Measurements from ENCODE around the gene PTPRQ.
"Not testable (repeated sequence)": the region's sequence is repeated elsewhere in the genome, so short reads cannot be mapped to it uniquely, and the experiment has no call there.

The PTPRQ gene

DNA sequence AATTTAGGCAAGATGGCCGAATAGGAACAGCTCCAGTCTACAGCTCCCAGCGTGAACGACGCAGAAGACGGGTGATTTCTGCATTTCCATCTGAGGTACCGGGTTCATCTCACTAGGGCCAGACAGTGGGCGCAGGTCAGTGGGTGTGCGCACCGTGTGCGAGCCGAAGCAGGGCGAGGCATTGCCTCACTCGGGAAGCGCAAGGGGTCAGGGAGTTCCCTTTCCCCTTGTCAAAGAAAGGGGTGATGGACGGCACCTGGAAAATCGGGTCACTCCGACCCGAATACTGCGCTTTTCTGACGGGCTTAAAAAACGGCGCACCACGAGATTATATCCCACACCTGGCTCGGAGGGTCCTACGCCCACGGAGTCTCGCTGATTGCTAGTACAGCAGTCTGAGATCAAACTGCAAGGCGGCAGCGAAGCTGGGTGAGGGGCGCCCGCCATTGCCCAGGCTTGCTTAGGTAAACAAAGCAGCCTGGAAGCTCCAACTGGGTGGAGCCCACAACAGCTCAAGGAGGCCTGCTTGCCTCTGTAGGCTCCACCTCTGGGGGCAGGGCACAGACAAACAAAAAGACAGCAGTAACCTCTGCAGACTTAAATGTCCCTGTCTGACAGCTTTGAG is 33.6 kb downstream of the PTPRQ start:
- not testable (repeated sequence) for H3K4me3 ChIP-seq (ENCODE audit: low read length); H3K27ac ChIP-seq (ENCODE audit: low read depth, low read length); H3K9ac ChIP-seq (ENCODE audit: low read length); H3K4me1 ChIP-seq (ENCODE audit: control insufficient read depth, insufficient read depth, low read length); H3K36me3 ChIP-seq (ENCODE audit: control insufficient read depth, insufficient read depth, low read length); H3K27me3 ChIP-seq (ENCODE audit: control insufficient read depth, insufficient read depth, low read length)

DNA sequence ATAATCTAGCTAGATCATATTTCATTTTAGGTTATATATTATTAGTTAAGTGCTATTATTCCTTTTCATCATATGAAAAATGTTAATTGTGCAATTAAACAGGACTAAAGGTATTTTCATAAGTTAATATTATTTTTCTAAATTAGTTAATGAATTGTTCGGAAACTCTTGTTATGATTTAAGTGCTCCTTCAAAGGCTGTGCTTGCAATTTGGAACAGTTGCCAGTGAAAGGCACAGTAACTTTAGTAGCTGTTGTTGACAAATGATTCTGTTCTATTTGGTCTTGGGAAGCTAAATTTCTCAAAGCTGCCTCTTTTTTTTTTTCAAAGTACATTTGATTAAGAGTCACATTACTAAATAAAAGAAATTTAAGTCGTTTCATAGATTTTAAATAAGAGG is 40.7 kb downstream of the PTPRQ start:
- Histone ChIP-seq H3K36me3 (ENCODE audit: control insufficient read depth, insufficient read depth, low read length) (no peaks in the 10 kb centered on the region), H3K4me3 (ENCODE audit: low read length) (no peak overlapping the region), H3K27me3 (ENCODE audit: control insufficient read depth, insufficient read depth, low read length) (no peaks in the 10 kb centered on the region), H3K27ac (ENCODE audit: low read depth, low read length) (no peak overlapping the region), H3K9ac (ENCODE audit: low read length) (no peak overlapping the region), H3K4me1 (ENCODE audit: control insufficient read depth, insufficient read depth, low read length) (no peaks in the 10 kb centered on the region)

DNA sequence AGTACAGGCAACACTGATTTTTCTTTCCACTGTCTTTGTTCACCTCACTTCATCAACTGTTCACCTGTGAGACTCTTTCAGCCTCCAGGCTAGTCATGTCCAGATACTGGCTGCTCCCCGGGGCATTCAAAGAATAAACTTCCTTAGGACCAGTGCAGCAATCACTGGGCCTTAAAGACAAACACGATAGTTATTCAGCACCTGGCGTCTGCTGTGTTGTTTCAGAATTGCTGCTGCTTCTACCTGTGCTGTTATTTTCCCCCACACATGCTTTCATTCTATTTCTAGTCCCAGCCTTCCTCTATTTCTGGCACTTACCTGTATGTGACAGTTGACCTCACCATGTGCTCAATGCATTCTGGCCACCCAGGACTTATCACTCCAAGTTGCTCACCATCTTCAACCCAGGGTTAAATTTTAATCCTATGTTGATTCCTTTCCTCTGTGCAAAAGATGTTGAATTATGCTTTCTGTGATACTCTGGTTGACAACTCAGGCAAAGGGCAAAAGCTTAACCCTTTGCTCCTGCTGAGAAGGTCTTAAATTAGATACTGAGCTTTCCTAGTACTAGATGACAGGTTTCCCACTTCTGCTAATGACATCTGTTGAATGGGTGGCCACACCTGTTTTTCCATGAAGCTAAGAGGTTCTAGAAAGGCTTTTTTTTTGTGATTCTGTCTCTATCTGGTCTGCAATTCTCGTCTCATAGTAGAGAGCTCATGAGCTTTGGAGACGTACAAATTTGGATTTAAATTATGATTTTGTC is 41.4 kb downstream of the PTPRQ start:
- Histone ChIP-seq H3K4me3 (ENCODE audit: low read length) (no peak overlapping the region), H3K9ac (ENCODE audit: low read length) (no peak overlapping the region), H3K4me1 (ENCODE audit: control insufficient read depth, insufficient read depth, low read length) (no peaks in the 10 kb centered on the region), H3K27ac (ENCODE audit: low read depth, low read length) (no peak overlapping the region), H3K27me3 (ENCODE audit: control insufficient read depth, insufficient read depth, low read length) (no peaks in the 10 kb centered on the region), H3K36me3 (ENCODE audit: control insufficient read depth, insufficient read depth, low read length) (no peaks in the 10 kb centered on the region)

DNA sequence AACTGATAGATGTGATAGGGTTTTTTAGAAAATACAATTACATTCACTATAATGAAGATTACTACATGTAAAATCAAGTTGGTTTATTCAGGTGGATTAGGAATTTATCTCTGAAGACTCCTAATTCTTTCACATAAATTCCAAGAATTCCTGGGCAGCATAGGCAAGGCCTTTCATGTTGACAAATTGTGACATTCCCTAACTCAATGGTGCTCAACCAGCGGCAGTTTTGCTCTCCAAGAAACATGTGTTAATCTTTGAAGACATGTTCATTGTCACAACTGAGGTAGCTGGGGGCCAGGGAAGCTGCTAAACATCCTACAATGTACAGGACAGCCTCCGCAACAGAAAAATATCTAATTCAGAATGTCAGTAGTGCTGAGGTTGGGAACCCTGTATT is 46.3 kb downstream of the PTPRQ start:
- H3K27me3 ChIP-seq (ENCODE audit: control insufficient read depth, insufficient read depth, low read length) = no peaks in the 10 kb centered on the region
- H3K9ac ChIP-seq (ENCODE audit: low read length) = no peak overlapping the region
- no peak overlapping the region for H3K27ac ChIP-seq (ENCODE audit: low read depth, low read length)
- H3K4me3 ChIP-seq (ENCODE audit: low read length) = no peak overlapping the region
- no peaks in the 10 kb centered on the region for H3K4me1 ChIP-seq (ENCODE audit: control insufficient read depth, insufficient read depth, low read length)
- H3K36me3 ChIP-seq (ENCODE audit: control insufficient read depth, insufficient read depth, low read length) = no peaks in the 10 kb centered on the region

DNA sequence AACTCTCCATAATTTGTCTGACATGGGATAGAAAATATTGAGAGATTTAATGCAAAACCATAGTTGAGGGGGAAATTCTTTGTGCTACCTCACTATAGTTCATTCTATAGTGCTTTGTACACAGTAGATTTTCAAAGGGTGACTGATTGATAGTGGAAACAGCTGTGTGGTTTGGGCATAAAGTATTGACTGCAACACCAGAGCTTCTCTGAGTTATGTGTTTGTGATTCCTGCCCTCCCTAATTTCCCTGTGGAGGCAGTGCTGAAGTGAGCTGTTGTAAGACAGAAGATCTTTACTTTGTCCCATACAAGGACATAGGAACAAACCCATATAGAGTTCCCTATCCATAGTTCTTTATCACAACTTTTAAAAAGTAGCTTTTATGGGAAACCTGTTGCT is 47.1 kb downstream of the PTPRQ start:
- H3K4me3 ChIP-seq (ENCODE audit: low read length) = no peak overlapping the region
- no peak overlapping the region for H3K9ac ChIP-seq (ENCODE audit: low read length)
- H3K36me3 ChIP-seq (ENCODE audit: control insufficient read depth, insufficient read depth, low read length) = no peaks in the 10 kb centered on the region
- no peak overlapping the region for H3K27ac ChIP-seq (ENCODE audit: low read depth, low read length)
- no peaks in the 10 kb centered on the region for H3K4me1 ChIP-seq (ENCODE audit: control insufficient read depth, insufficient read depth, low read length)
- no peaks in the 10 kb centered on the region for H3K27me3 ChIP-seq (ENCODE audit: control insufficient read depth, insufficient read depth, low read length)

DNA sequence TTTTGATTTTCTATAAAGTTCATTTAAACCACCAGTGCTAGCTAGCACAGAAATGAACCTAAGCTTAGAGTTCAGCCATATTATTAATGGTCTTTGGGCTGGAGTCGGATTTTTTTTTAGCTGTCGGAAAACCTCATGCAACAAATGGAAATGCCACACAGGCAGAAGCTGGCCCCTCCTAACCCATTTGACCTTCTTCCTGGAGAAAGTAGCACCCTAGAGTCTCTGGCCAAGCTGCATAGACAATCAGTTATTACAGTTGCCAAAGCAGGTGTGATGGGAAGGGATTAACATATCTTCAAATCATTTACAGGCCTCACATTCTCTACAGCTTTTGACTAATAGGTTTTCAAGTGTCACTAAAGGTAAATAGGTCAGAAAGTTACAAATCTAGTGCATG is 49.4 kb downstream of the PTPRQ start:
- H3K27ac ChIP-seq (ENCODE audit: low read depth, low read length) = no peak overlapping the region
- no peaks in the 10 kb centered on the region for H3K27me3 ChIP-seq (ENCODE audit: control insufficient read depth, insufficient read depth, low read length)
- H3K9ac ChIP-seq (ENCODE audit: low read length) = no peak overlapping the region
- no peaks in the 10 kb centered on the region for H3K4me1 ChIP-seq (ENCODE audit: control insufficient read depth, insufficient read depth, low read length)
- H3K4me3 ChIP-seq (ENCODE audit: low read length) = no peak overlapping the region
- no peaks in the 10 kb centered on the region for H3K36me3 ChIP-seq (ENCODE audit: control insufficient read depth, insufficient read depth, low read length)

DNA sequence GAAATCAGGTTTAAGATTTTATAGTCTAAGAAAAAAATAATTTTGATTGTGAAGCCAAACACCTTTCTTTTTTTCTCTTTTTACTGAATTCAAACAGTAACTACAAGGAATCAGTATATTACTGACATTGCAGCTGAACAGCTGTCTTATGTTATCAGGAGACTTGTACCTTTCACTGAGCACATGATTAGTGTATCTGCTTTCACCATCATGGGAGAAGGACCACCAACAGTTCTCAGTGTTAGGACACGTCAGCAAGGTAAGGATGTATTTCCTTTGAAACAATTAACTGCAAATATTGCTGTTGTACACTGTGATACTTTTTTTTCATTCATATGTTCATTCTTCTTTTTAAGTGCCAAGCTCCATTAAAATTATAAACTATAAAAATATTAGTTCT is 50.8 kb downstream of the PTPRQ start:
- no peaks in the 10 kb centered on the region for H3K27me3 ChIP-seq (ENCODE audit: control insufficient read depth, insufficient read depth, low read length)
- H3K27ac ChIP-seq (ENCODE audit: low read depth, low read length) = no peak overlapping the region
- H3K36me3 ChIP-seq (ENCODE audit: control insufficient read depth, insufficient read depth, low read length) = no peaks in the 10 kb centered on the region
- no peak overlapping the region for H3K4me3 ChIP-seq (ENCODE audit: low read length)
- no peak overlapping the region for H3K9ac ChIP-seq (ENCODE audit: low read length)
- H3K4me1 ChIP-seq (ENCODE audit: control insufficient read depth, insufficient read depth, low read length) = no peaks in the 10 kb centered on the region

DNA sequence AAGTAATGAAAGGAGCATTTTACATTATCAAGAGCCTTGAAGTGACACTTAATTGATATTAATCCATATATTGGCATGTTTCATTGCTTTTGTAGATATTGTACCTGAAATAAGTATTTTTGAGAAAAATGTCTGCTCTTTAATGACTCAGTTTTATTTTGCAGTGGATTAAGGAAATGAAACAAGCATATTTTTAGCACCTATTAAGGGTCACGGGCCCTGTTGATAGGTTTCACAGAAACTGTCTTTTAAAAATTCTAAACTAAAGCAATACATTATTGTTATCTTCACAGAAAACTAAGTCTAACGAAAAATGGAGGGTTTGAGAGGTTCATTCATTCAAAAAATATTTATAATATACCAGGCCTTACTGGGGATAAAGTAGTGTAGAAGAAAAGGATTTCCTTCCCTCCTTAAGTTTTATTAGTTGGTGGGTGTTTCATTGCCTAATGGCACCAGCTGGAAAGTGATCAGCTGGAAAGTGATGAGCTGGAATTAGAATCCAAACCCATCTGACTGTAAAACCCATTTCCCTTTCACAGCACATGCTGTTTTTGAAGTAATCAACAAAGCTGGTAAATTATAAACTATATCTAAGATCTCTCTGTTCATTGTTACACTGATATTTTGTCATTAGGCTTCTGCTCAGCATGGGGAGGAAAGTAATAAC is 54.2 kb downstream of the PTPRQ start:
- H3K27ac ChIP-seq (ENCODE audit: low read depth, low read length) = no peak overlapping the region
- H3K4me1 ChIP-seq (ENCODE audit: control insufficient read depth, insufficient read depth, low read length) = no peaks in the 10 kb centered on the region
- no peaks in the 10 kb centered on the region for H3K36me3 ChIP-seq (ENCODE audit: control insufficient read depth, insufficient read depth, low read length)
- H3K27me3 ChIP-seq (ENCODE audit: control insufficient read depth, insufficient read depth, low read length) = no peaks in the 10 kb centered on the region
- no peak overlapping the region for H3K9ac ChIP-seq (ENCODE audit: low read length)
- no peak overlapping the region for H3K4me3 ChIP-seq (ENCODE audit: low read length)

DNA sequence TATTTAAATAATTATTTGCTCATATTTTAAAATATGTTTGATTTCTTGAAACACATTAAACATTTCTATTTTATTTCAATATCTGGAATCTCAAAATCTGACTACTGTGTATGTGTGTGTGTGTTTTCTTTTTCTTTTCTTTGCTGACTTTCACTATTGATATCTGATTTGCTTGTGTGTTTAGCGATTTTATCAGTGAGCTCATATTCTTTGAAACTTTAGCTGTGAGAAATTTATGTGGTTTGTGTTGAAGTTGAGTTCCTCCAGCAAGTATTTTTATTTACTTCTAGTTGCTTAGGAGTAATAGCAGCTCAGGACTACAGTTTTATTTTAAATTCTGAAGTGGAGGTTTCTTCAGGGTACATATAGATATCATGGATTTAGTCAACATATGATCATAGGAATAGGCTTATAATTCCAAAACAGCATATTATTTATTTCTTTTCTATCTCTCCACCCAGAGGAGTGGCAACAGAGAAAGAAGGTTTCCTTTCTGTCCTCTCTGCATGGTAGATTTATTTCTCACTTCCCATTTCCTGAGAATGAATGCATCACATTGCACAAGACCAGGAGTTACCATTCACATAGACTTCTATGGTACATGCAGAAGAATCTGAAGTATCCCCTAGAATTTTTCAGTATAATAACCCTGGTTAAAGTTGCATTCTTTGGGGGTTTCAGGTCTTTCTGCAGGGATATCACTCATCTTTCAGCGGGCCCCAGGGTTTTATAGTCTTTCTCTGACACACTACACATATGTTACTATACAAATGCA is 60.5 kb downstream of the PTPRQ start:
- H3K4me1 ChIP-seq (ENCODE audit: control insufficient read depth, insufficient read depth, low read length) = no peaks in the 10 kb centered on the region
- H3K27me3 ChIP-seq (ENCODE audit: control insufficient read depth, insufficient read depth, low read length) = no peaks in the 10 kb centered on the region
- H3K9ac ChIP-seq (ENCODE audit: low read length) = no peak overlapping the region
- no peak overlapping the region for H3K4me3 ChIP-seq (ENCODE audit: low read length)
- no peak overlapping the region for H3K27ac ChIP-seq (ENCODE audit: low read depth, low read length)
- H3K36me3 ChIP-seq (ENCODE audit: control insufficient read depth, insufficient read depth, low read length) = no peaks in the 10 kb centered on the region

DNA sequence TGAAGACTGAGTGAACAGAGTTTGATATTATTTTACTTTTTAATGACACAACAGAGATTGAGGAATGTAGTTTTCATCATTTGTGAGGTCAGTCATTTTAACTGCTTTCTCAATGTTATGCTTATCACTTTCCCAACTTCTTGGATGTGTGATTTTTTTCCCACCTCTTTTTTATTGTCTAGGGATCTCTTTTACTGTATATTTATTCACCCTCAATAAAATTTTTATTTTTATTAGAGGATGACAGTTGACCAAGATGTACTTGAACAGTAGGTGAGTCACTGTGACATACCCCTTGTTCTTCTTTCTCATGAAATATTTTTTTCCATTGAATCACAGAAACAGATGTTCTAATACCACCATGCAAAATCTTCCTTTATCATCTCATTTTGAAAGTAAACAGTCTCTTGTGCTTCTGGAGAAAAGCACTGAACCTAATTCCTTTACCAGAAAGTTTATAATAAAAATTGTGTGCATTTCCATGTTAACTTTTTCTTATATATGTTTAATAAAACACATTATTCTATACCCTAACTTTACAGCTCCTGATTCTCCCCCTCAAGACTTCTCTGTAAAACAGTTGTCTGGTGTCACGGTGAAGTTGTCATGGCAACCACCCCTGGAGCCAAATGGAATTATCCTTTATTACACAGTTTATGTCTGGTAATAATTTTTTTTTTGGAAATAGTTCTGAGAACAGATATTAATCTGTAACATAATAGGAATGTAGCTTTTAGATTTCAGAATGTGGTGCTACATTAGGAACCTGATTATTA is 65.9 kb downstream of the PTPRQ start:
- H3K27me3 ChIP-seq (ENCODE audit: control insufficient read depth, insufficient read depth, low read length) = no peaks in the 10 kb centered on the region
- H3K9ac ChIP-seq (ENCODE audit: low read length) = no peak overlapping the region
- H3K4me3 ChIP-seq (ENCODE audit: low read length) = no peak overlapping the region
- H3K36me3 ChIP-seq (ENCODE audit: control insufficient read depth, insufficient read depth, low read length) = no peaks in the 10 kb centered on the region
- no peaks in the 10 kb centered on the region for H3K4me1 ChIP-seq (ENCODE audit: control insufficient read depth, insufficient read depth, low read length)
- no peak overlapping the region for H3K27ac ChIP-seq (ENCODE audit: low read depth, low read length)

DNA sequence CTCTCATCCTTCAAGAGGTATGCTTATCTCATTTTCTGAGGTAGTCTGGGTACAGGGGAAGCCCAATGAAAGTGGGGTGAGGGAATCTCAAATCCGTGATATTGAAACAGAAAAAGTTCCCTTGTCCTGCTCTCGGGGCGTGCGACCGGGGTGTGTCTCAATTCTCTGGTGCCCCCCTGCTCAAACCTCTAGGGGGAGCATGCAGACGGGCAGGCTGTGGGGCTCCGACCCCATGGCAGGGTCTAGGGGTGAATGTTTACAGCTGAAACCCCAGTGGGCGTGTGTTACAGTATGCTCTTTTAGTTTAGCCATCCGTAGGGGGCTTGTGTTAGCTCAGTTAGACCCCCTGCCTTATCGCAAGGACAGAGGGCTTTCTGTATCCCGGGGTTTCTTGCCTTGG is 68.7 kb downstream of the PTPRQ start:
- Histone ChIP-seq H3K27me3 (ENCODE audit: control insufficient read depth, insufficient read depth, low read length) (no peaks in the 10 kb centered on the region), H3K36me3 (ENCODE audit: control insufficient read depth, insufficient read depth, low read length) (no peaks in the 10 kb centered on the region), H3K4me3 (ENCODE audit: low read length) (no peak overlapping the region), H3K4me1 (ENCODE audit: control insufficient read depth, insufficient read depth, low read length) (no peaks in the 10 kb centered on the region), H3K9ac (ENCODE audit: low read length) (no peak overlapping the region), H3K27ac (ENCODE audit: low read depth, low read length) (no peak overlapping the region)

DNA sequence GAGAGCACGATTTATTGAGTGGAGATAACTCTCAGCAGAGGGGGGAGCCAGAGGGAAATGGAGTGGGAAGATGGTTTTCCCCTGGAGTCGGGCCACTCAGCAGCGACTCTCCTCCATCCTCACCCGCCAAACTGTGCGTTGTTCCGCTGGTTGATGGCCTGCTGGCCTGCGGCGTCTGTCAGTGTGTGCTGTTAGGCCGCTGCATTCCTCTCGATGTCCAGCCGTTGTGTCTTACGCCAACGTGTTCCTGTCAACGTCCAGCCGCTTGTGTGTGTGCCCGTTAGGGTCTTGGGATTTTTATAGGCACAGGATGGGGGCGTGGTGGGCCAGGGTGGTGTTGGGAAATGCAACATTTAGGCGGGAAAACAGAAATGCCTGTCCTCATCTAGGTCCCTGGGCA is 69.2 kb downstream of the PTPRQ start:
- H3K27me3 ChIP-seq (ENCODE audit: control insufficient read depth, insufficient read depth, low read length) = no peaks in the 10 kb centered on the region
- H3K36me3 ChIP-seq (ENCODE audit: control insufficient read depth, insufficient read depth, low read length) = no peaks in the 10 kb centered on the region
- no peak overlapping the region for H3K9ac ChIP-seq (ENCODE audit: low read length)
- no peak overlapping the region for H3K27ac ChIP-seq (ENCODE audit: low read depth, low read length)
- H3K4me3 ChIP-seq (ENCODE audit: low read length) = no peak overlapping the region
- H3K4me1 ChIP-seq (ENCODE audit: control insufficient read depth, insufficient read depth, low read length) = no peaks in the 10 kb centered on the region

Data from rectal smooth muscle tissue (tissue), 1 donor.